ENCODE measurements around the gene GABBR2.

The GABBR2 gene

DNA sequence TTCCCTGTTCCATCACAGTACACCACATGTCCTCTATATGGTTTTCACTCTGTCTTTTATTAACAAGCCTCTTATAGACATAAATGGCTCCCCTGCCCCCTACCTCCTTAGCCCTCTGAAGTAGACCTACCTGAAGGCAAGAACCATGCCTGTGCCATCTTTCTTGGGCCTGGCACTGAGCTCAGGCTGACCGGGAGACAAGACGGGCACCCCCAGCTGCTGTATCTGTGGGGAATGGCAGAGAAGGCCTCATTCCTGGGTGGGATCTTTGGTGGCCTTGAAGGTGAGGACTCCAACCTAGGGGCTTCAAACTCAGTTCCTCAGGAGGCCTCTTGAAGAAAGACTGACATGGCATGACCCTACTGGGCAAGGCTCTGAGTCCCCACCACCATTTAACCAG lies 109.9 kb downstream of the GABBR2 start:
- H3K27ac ChIP-seq (ENCODE audit: low read depth, low read length): no peak overlapping the region
- H3K27me3 ChIP-seq (ENCODE audit: control insufficient read depth, low read length): no peaks in the 10 kb centered on the region
- no peaks in the 10 kb centered on the region for H3K79me2 ChIP-seq (ENCODE audit: control insufficient read depth, low read length)
- no peak overlapping the region for H3K4me2 ChIP-seq (ENCODE audit: low read length)
- no peaks in the 10 kb centered on the region for H4K20me1 ChIP-seq (ENCODE audit: control insufficient read depth, insufficient read depth, low read depth, low read length)
- H3K4me3 ChIP-seq (ENCODE audit: low read length): no peak overlapping the region
- TF ChIP-seq, protein P1, sequence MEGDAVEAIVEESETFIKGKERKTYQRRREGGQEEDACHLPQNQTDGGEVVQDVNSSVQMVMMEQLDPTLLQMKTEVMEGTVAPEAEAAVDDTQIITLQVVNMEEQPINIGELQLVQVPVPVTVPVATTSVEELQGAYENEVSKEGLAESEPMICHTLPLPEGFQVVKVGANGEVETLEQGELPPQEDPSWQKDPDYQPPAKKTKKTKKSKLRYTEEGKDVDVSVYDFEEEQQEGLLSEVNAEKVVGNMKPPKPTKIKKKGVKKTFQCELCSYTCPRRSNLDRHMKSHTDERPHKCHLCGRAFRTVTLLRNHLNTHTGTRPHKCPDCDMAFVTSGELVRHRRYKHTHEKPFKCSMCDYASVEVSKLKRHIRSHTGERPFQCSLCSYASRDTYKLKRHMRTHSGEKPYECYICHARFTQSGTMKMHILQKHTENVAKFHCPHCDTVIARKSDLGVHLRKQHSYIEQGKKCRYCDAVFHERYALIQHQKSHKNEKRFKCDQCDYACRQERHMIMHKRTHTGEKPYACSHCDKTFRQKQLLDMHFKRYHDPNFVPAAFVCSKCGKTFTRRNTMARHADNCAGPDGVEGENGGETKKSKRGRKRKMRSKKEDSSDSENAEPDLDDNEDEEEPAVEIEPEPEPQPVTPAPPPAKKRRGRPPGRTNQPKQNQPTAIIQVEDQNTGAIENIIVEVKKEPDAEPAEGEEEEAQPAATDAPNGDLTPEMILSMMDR (IDR thresholded peaks at IDR 0.05; ENCODE audit: low read depth, low read length, poor library complexity, severe bottlenecking): no peak
- no peak for TF ChIP-seq EZH2phosphoT487 (IDR thresholded peaks at IDR 0.05; ENCODE audit: borderline replicate concordance, low read length)
- no peaks in the 10 kb centered on the region for H3K9me3 ChIP-seq (ENCODE audit: control insufficient read depth, insufficient read depth, low read length)
- no peaks in the 10 kb centered on the region for H3K4me1 ChIP-seq (ENCODE audit: control insufficient read depth, low read length)
- no peaks in the 10 kb centered on the region for H3K36me3 ChIP-seq (ENCODE audit: control insufficient read depth, low read length)
- H3F3A ChIP-seq (ENCODE audit: control insufficient read depth, insufficient read depth): no peaks in the 10 kb centered on the region
- no peaks in the 10 kb centered on the region for H3K9me2 ChIP-seq (replicated peaks; ENCODE audit: control insufficient read depth, low read length)

DNA sequence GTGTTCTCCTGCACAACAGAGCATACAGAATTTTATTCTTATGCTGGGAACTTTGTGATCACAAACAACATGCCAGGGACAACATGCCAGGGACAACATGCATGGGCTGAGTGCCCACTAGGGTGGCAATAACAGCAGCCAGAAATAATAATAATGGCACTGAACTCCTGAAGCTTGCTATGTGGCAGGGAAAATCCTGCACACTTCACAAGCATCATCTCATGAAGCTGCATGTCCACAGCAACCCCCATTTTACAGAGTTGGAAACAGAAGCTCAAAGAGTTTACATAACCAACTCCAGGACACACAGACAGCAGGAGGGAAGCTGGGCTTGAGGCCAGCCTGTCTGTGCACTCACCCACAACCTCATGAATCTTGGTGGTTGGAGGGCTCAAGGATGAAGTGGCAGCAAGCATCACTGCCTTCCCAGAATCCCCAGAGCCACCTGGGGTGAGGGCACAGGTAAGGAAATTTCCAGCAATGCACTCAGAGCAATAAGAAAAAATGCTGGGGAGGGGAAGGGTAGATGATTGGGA lies 111.4 kb downstream of the GABBR2 start:
- Histone ChIP-seq H3K36me3 (ENCODE audit: control insufficient read depth, low read length) (no peaks in the 10 kb centered on the region), H3K4me1 (ENCODE audit: control insufficient read depth, low read length) (no peaks in the 10 kb centered on the region), H3K9me3 (ENCODE audit: control insufficient read depth, insufficient read depth, low read length) (no peaks in the 10 kb centered on the region), H3K4me3 (ENCODE audit: low read length) (no peak overlapping the region), H4K20me1 (ENCODE audit: control insufficient read depth, insufficient read depth, low read depth, low read length) (no peaks in the 10 kb centered on the region), H3K79me2 (ENCODE audit: control insufficient read depth, low read length) (no peaks in the 10 kb centered on the region), H3F3A (ENCODE audit: control insufficient read depth, insufficient read depth) (no peaks in the 10 kb centered on the region), H3K4me2 (ENCODE audit: low read length) (no peak overlapping the region), H3K27me3 (ENCODE audit: control insufficient read depth, low read length) (no peaks in the 10 kb centered on the region), H3K9me2 (replicated peaks; ENCODE audit: control insufficient read depth, low read length) (no peaks in the 10 kb centered on the region), H3K27ac (ENCODE audit: low read depth, low read length) (no peak overlapping the region)
- TF ChIP-seq, protein P1 (IDR thresholded peaks at IDR 0.05; ENCODE audit: low read depth, low read length, poor library complexity, severe bottlenecking): no peak
- no peak for TF ChIP-seq EZH2phosphoT487 (IDR thresholded peaks at IDR 0.05; ENCODE audit: borderline replicate concordance, low read length)

DNA sequence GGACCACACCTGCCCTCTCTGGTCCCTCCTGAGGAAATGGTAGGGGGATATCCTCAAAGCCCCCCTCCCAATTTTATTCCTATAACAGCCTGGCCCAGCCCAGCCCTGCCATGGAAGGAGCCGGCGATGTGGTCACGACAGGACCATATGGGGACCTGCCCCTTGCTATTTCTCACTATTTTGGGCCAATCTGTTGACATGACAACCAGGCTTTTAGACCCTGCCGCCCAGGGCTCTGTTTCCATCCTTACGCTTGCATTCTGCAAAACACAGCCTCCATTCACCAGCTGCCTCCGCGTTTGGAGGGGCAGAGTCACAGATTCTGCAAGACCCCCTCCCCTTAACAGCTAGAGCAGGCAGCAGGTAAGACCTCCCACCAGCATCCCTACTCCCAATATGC lies 112.2 kb downstream of the GABBR2 start:
- H3K9me3 ChIP-seq (ENCODE audit: control insufficient read depth, insufficient read depth, low read length): no peaks in the 10 kb centered on the region
- no peak for TF ChIP-seq EZH2phosphoT487 (IDR thresholded peaks at IDR 0.05; ENCODE audit: borderline replicate concordance, low read length)
- TF ChIP-seq, protein P1 (IDR thresholded peaks at IDR 0.05; ENCODE audit: low read depth, low read length, poor library complexity, severe bottlenecking): no peak

More for the DNA sequence above, 112.2 kb downstream of the GABBR2 start:
- no peaks in the 10 kb centered on the region for H3K36me3 ChIP-seq (ENCODE audit: control insufficient read depth, low read length)
- H3K27me3 ChIP-seq (ENCODE audit: control insufficient read depth, low read length): no peaks in the 10 kb centered on the region
- no peak overlapping the region for H3K4me2 ChIP-seq (ENCODE audit: low read length)
- no peaks in the 10 kb centered on the region for H3F3A ChIP-seq (ENCODE audit: control insufficient read depth, insufficient read depth)
- no peak overlapping the region for H3K4me3 ChIP-seq (ENCODE audit: low read length)
- H3K4me1 ChIP-seq (ENCODE audit: control insufficient read depth, low read length): no peaks in the 10 kb centered on the region
- H3K27ac ChIP-seq (ENCODE audit: low read depth, low read length): no peak overlapping the region
- no peaks in the 10 kb centered on the region for H4K20me1 ChIP-seq (ENCODE audit: control insufficient read depth, insufficient read depth, low read depth, low read length)
- no peaks in the 10 kb centered on the region for H3K9me2 ChIP-seq (replicated peaks; ENCODE audit: control insufficient read depth, low read length)
- H3K79me2 ChIP-seq (ENCODE audit: control insufficient read depth, low read length): no peaks in the 10 kb centered on the region
